Measurements from ENCODE around the gene GGT1. TPM values are rescaled to one million over a fixed set of nuclear protein-coding genes. Genes with fewer than 3 reads are reported as not detected.
"Not testable (repeated sequence)": the region's sequence is repeated elsewhere in the genome, so short reads cannot be mapped to it uniquely, and the experiment has no call there.

GGT1 gene
- total RNA-seq, 2 donors from 2014 or later: 64.6 to 114 TPM

- no peaks in the 10 kb centered on the region for H3K36me3 ChIP-seq
- no peak overlapping the region for H3K4me3 ChIP-seq
- 51% methylated on average over 8 of the region's 8 CpGs for WGBS
- intact Hi-C loops (cut with DNase I): no loop called here
- H3K27ac ChIP-seq: no peak overlapping the region
- no peak for DNase-seq (ENCODE audit: low spot score)
- no peaks in the 10 kb centered on the region for H3K9me3 ChIP-seq
- no peaks in the 10 kb centered on the region for H3K27me3 ChIP-seq (replicated peaks; ENCODE audit: insufficient read depth)
- H3K4me1 ChIP-seq (replicated peaks): peaks cover 10% of the 10 kb centered on the region
- no peak for TF ChIP-seq POLR2AphosphoS5 (IDR thresholded peaks at IDR 0.05)
- no peak for TF ChIP-seq CTCF (IDR thresholded peaks at IDR 0.05)
- TF ChIP-seq POLR2A (IDR thresholded peaks at IDR 0.05): no peak
Observed at GRCh38 chr22:24599514-24599913, 3.5 kb upstream of the GGT1 start.

- intact Hi-C loops (cut with DNase I); H3K9me3 ChIP-seq; H3K27me3 ChIP-seq (replicated peaks; ENCODE audit: insufficient read depth); H3K4me3 ChIP-seq; H3K36me3 ChIP-seq; DNase-seq (ENCODE audit: low spot score); H3K4me1 ChIP-seq (replicated peaks); H3K27ac ChIP-seq: not testable (repeated sequence)
- WGBS: 72% methylated on average over 3 of the region's 3 CpGs
Observed at GRCh38 chr22:24599958-24600715, 2.9 kb upstream of the GGT1 start.

GRCh38 chr22:24601217-24602104 lies 1.5 kb upstream of the GGT1 start:
- no peaks in the 10 kb centered on the region for H3K27me3 ChIP-seq (replicated peaks; ENCODE audit: insufficient read depth)
- H3K4me1 ChIP-seq (replicated peaks): no peaks in the 10 kb centered on the region
- H3K4me3 ChIP-seq: no peak overlapping the region
- WGBS: 51% methylated on average over 9 of the region's 12 CpGs
- no peak for DNase-seq (ENCODE audit: low spot score)
- H3K36me3 ChIP-seq: no peaks in the 10 kb centered on the region
- H3K27ac ChIP-seq: no peak overlapping the region
- no peak for TF ChIP-seq POLR2A (IDR thresholded peaks at IDR 0.05)
- no peak for TF ChIP-seq CTCF (IDR thresholded peaks at IDR 0.05)
- TF ChIP-seq POLR2AphosphoS5 (IDR thresholded peaks at IDR 0.05): no peak
- intact Hi-C loops (cut with DNase I): no loop called here
- no peaks in the 10 kb centered on the region for H3K9me3 ChIP-seq

GRCh38 chr22:24602105-24602749 lies 766 bp upstream of the GGT1 start:
- intact Hi-C loops (cut with DNase I); DNase-seq (ENCODE audit: low spot score); H3K4me3 ChIP-seq; H3K4me1 ChIP-seq (replicated peaks); H3K27me3 ChIP-seq (replicated peaks; ENCODE audit: insufficient read depth); H3K9me3 ChIP-seq; H3K27ac ChIP-seq; H3K36me3 ChIP-seq: not testable (repeated sequence)
- WGBS: 96% methylated on average over 11 of the region's 11 CpGs

- WGBS: 29% methylated on average over 18 of the region's 18 CpGs
- Histone ChIP-seq H3K4me3 (peak overlapping the region in 1 of 2 donors; percentile 28), H3K27ac (peak overlapping the region; percentile 42 to 68)
- DNase-seq (ENCODE audit: low spot score); intact Hi-C loops (cut with DNase I); H3K27me3 ChIP-seq (replicated peaks; ENCODE audit: insufficient read depth); H3K36me3 ChIP-seq; H3K9me3 ChIP-seq; H3K4me1 ChIP-seq (replicated peaks): not testable (repeated sequence)
Observed at GRCh38 chr22:24603770-24604629, 1.0 kb downstream of the GGT1 start.

- H3K9me3 ChIP-seq; H3K4me3 ChIP-seq; H3K36me3 ChIP-seq; H3K27ac ChIP-seq; H3K27me3 ChIP-seq (replicated peaks; ENCODE audit: insufficient read depth); intact Hi-C loops (cut with DNase I); DNase-seq (ENCODE audit: low spot score); H3K4me1 ChIP-seq (replicated peaks): not testable (repeated sequence)
- WGBS: 82% methylated on average over 2 of the region's 2 CpGs
Observed at GRCh38 chr22:24606340-24606739, 3.3 kb downstream of the GGT1 start.

- H3K27me3 ChIP-seq (replicated peaks; ENCODE audit: insufficient read depth); H3K27ac ChIP-seq; H3K9me3 ChIP-seq; H3K4me3 ChIP-seq; intact Hi-C loops (cut with DNase I); DNase-seq (ENCODE audit: low spot score); H3K4me1 ChIP-seq (replicated peaks); H3K36me3 ChIP-seq: not testable (repeated sequence)
- WGBS: 61% methylated on average over 17 of the region's 18 CpGs
Observed at GRCh38 chr22:24607429-24607983, 4.5 kb downstream of the GGT1 start.

GRCh38 chr22:24608327-24608726 lies 5.3 kb downstream of the GGT1 start:
- DNase-seq (ENCODE audit: low spot score); H3K27me3 ChIP-seq (replicated peaks; ENCODE audit: insufficient read depth); H3K9me3 ChIP-seq; intact Hi-C loops (cut with DNase I); H3K36me3 ChIP-seq; H3K27ac ChIP-seq; H3K4me1 ChIP-seq (replicated peaks); H3K4me3 ChIP-seq: not testable (repeated sequence)
- 92% methylated on average over 3 of the region's 6 CpGs for WGBS

GRCh38 chr22:24609888-24610287 lies 6.9 kb downstream of the GGT1 start:
- H3K4me3 ChIP-seq; DNase-seq (ENCODE audit: low spot score); H3K9me3 ChIP-seq; H3K4me1 ChIP-seq (replicated peaks); intact Hi-C loops (cut with DNase I); H3K27me3 ChIP-seq (replicated peaks; ENCODE audit: insufficient read depth); H3K27ac ChIP-seq; H3K36me3 ChIP-seq: not testable (repeated sequence)
- 94% methylated on average over 2 of the region's 3 CpGs for WGBS
